ENCODE data around the gene SHISA8.
A peak's percentile ranks its signal among the peaks of the same experiment; 100 is the strongest.

SHISA8 gene

GRCh38 chr22:41862160-41862529 lies 52.7 kb downstream of the SHISA8 start:
- peak overlapping the region; percentile 12 for H3K4me3 ChIP-seq (ENCODE audit: low read depth, low read length, poor library complexity, severe bottlenecking)
- H4K20me1 ChIP-seq (ENCODE audit: insufficient read depth, low read length) = no peaks in the 10 kb centered on the region
- peaks cover 85% of the 10 kb centered on the region for H3K79me2 ChIP-seq (ENCODE audit: insufficient read depth, low read length)
- peak overlapping the region; percentile 85 for H3K27ac ChIP-seq (ENCODE audit: low read depth, low read length, poor library complexity, severe bottlenecking)
- H3K36me3 ChIP-seq (ENCODE audit: insufficient read depth, low read length) = peaks cover 63% of the 10 kb centered on the region
- no peak for TF ChIP-seq EZH2 (IDR thresholded peaks at IDR 0.05; ENCODE audit: borderline replicate concordance, low read length)
- no peak for TF ChIP-seq CTCF (IDR thresholded peaks at IDR 0.05; ENCODE audit: low read length)
- H3K9me2 ChIP-seq (ENCODE audit: low read depth, low read length) = no peaks in the 10 kb centered on the region
- no peak overlapping the region for H2AFZ ChIP-seq (ENCODE audit: low read length)
- H3K27me3 ChIP-seq (ENCODE audit: insufficient read depth, low read length) = no peaks in the 10 kb centered on the region
- H3K9me3 ChIP-seq (ENCODE audit: low read length) = no peaks in the 10 kb centered on the region
- H3K4me2 ChIP-seq (ENCODE audit: low read length) = peak overlapping the region; percentile 48
- peaks cover 64% of the 10 kb centered on the region for H3K4me1 ChIP-seq (ENCODE audit: insufficient read depth, low read length, severe bottlenecking)
- no peaks in the 10 kb centered on the region for H3F3A ChIP-seq (ENCODE audit: insufficient read depth, low read length)
- peak overlapping the region; percentile 55 for H3K9ac ChIP-seq (ENCODE audit: low read length)

All from OCI-LY1 (cell line).